Neural cell (in vitro differentiated cells): ENCODE measurements around the gene RIN3. TPM values are rescaled to one million over a fixed set of nuclear protein-coding genes. Genes with fewer than 3 reads are reported as not detected.
A peak's percentile ranks its signal among the peaks of the same experiment; 100 is the strongest.
"Not testable (repeated sequence)": the region's sequence is repeated elsewhere in the genome, so short reads cannot be mapped to it uniquely, and the experiment has no call there.

ENCODE experiments used
- H2AFZ ChIP-seq: fragments of 200-600, 300-800 bp; sonication (generic), shearing (Covaris generic); 2 replicates; pipeline ENCODE4 v1.6.0; 2014; ENCODE audit warnings: low read depth, mild to moderate bottlenecking, antibody characterized with exemption, low read length, moderate library complexity
- H3F3A ChIP-seq: fragments of 200-600 bp; shearing (Covaris generic); 2 replicates; pipeline ENCODE4 v1.6.1; 2016; ENCODE audit warnings: mild to moderate bottlenecking, moderate library complexity, mixed read lengths, antibody characterized with exemption, low read length; ENCODE audit not compliant: insufficient read depth, poor library complexity, severe bottlenecking
- H3K27ac ChIP-seq: fragments of 200-600, 300-800 bp; sonication (generic), shearing (Covaris generic); 2 replicates; pipeline ENCODE4 v1.5.1; 2014; ENCODE audit warnings: mild to moderate bottlenecking, low read length, moderate library complexity
- H3K27me3 ChIP-seq: fragments of 300-800, 200-600 bp; sonication (generic), shearing (Covaris generic); 2 replicates; pipeline ENCODE4 v1.6.0; 2014; ENCODE audit warnings: mild to moderate bottlenecking, low read depth, low read length, moderate library complexity; ENCODE audit not compliant: insufficient read depth
- H3K36me3 ChIP-seq: fragments of 300-800, 200-600 bp; sonication (generic), shearing (Covaris generic); 2 replicates; pipeline ENCODE4 v1.5.1; 2014; ENCODE audit warnings: mild to moderate bottlenecking, antibody characterized with exemption, low read length, moderate library complexity; ENCODE audit not compliant: insufficient read depth
- H3K4me2 ChIP-seq: fragments of 300-800, 200-600 bp; sonication (generic), shearing (Covaris generic); 2 replicates; pipeline ENCODE4 v1.6.0; 2014; ENCODE audit warnings: mild to moderate bottlenecking, low read length
- H3K4me3 ChIP-seq: fragments of 300-800, 200-600 bp; sonication (generic), shearing (Covaris generic); 2 replicates; pipeline ENCODE4 v1.5.1; 2014; ENCODE audit warnings: mild to moderate bottlenecking, low read length, moderate library complexity
- H3K79me2 ChIP-seq: fragments of 200-600 bp; shearing (Covaris generic); replicated peaks from 2 replicates; pipeline ENCODE4 v1.6.0; 2014; ENCODE audit warnings: mild to moderate bottlenecking, low read length, moderate library complexity; ENCODE audit not compliant: insufficient read depth
- H3K9ac ChIP-seq: fragments of 300-800, 200-600 bp; sonication (generic), shearing (Covaris generic); 2 replicates; pipeline ENCODE4 v1.6.1; 2016; ENCODE audit warnings: mild to moderate bottlenecking, low read length, mixed read lengths
- H3K9me2 ChIP-seq: fragments of 200-600 bp; shearing (Covaris generic); 2 replicates; pipeline ENCODE4 v1.6.1; 2016; ENCODE audit warnings: mild to moderate bottlenecking, low read length, mixed read lengths; ENCODE audit not compliant: insufficient read depth
- H3K9me3 ChIP-seq: fragments of 200-600, 300-800 bp; sonication (generic), shearing (Covaris generic); 2 replicates; pipeline ENCODE4 v1.6.1; 2016; ENCODE audit warnings: mild to moderate bottlenecking, mixed run types, low read length, moderate library complexity, mixed read lengths
- H4K20me1 ChIP-seq: fragments of 200-600 bp; shearing (Covaris generic); 2 replicates; pipeline ENCODE4 v1.6.1; 2016; ENCODE audit warnings: mild to moderate bottlenecking, mixed run types; ENCODE audit not compliant: insufficient read depth
- EP300 ChIP-seq: fragments of 450-650 bp; conservative IDR thresholded peaks from 2 replicates; pipeline ENCODE4 v1.6.1; 2014; ENCODE audit warnings: antibody characterized with exemption, mild to moderate bottlenecking, moderate library complexity; ENCODE audit not compliant: poor library complexity, severe bottlenecking
- EZH2 ChIP-seq: fragments of 200-600, 300-800 bp; shearing (Covaris generic), sonication (generic); IDR thresholded peaks from 2 replicates; pipeline ENCODE4 v1.6.1; 2014; ENCODE audit warnings: antibody characterized with exemption, low read length, borderline replicate concordance, mild to moderate bottlenecking; ENCODE audit not compliant: insufficient read depth, poor library complexity, severe bottlenecking
- MXI1 ChIP-seq: fragments of 450-650 bp; conservative IDR thresholded peaks from 2 replicates; pipeline ENCODE4 v1.6.1; 2014; ENCODE audit warnings: antibody characterized with exemption, mild to moderate bottlenecking; ENCODE audit not compliant: poor library complexity, severe bottlenecking
- POLR2AphosphoS5 ChIP-seq: IDR thresholded peaks from 2 replicates; pipeline ENCODE4 v1.6.1; 2012
- RAD21 ChIP-seq: fragments of 450-650 bp; conservative IDR thresholded peaks from 2 replicates; pipeline ENCODE4 v1.6.1; 2014; ENCODE audit warnings: antibody characterized with exemption, mild to moderate bottlenecking, moderate library complexity
- SMC3 ChIP-seq: fragments of 450-650 bp; conservative IDR thresholded peaks from 2 replicates; pipeline ENCODE4 v1.6.1; 2014; ENCODE audit warnings: antibody characterized with exemption, mild to moderate bottlenecking, moderate library complexity; ENCODE audit not compliant: poor library complexity
- TAF1 ChIP-seq: IDR thresholded peaks from 2 replicates; pipeline ENCODE4 v1.6.1; 2012; ENCODE audit warnings: low read depth
- polyA plus RNA-seq: library from polyadenylated mRNA; depleted of rRNA; stranded (reverse); fragments of >200 nt; gene quantifications from 2 replicates; pipeline ENCODE4 v1.2.3, GENCODE V29; 2014
- TF ChIP-seq, protein P1 (sequence below): IDR thresholded peaks from 2 replicates; pipeline ENCODE4 v1.6.1; 2012; ENCODE audit warnings: borderline replicate concordance
- TF ChIP-seq, protein P2 (sequence below): fragments of 450-650 bp; IDR thresholded peaks from 2 replicates; pipeline ENCODE4 v1.5.1; 2014; ENCODE audit warnings: antibody characterized with exemption, mild to moderate bottlenecking, moderate library complexity; ENCODE audit not compliant: poor library complexity, severe bottlenecking

RIN3 gene
- polyA plus RNA-seq, 1 donor from 2014 or later = not detected

DNA sequence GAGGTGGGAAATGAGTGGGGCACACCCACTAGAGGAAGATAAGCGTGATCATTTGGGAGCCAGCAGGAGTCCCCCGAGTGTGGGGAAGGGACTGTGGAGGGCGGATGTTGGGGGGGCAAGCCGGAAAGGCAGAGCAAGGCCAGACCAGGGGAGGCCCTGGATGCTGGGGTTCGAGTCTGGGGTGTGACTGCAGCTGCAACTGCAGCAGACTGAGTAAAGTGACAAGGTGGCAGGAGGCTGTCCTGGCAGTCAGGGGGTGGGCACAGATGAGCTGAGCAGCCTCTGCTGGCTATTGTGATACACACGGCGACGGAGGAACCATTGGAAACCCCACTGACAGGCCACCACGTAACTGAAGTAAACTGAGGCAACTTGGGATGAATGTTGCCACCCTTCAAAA, 124.7 kb downstream of the RIN3 start:
- TF ChIP-seq RAD21 = no peak
- TF ChIP-seq EZH2 = no peak
- TF ChIP-seq, protein P1, sequence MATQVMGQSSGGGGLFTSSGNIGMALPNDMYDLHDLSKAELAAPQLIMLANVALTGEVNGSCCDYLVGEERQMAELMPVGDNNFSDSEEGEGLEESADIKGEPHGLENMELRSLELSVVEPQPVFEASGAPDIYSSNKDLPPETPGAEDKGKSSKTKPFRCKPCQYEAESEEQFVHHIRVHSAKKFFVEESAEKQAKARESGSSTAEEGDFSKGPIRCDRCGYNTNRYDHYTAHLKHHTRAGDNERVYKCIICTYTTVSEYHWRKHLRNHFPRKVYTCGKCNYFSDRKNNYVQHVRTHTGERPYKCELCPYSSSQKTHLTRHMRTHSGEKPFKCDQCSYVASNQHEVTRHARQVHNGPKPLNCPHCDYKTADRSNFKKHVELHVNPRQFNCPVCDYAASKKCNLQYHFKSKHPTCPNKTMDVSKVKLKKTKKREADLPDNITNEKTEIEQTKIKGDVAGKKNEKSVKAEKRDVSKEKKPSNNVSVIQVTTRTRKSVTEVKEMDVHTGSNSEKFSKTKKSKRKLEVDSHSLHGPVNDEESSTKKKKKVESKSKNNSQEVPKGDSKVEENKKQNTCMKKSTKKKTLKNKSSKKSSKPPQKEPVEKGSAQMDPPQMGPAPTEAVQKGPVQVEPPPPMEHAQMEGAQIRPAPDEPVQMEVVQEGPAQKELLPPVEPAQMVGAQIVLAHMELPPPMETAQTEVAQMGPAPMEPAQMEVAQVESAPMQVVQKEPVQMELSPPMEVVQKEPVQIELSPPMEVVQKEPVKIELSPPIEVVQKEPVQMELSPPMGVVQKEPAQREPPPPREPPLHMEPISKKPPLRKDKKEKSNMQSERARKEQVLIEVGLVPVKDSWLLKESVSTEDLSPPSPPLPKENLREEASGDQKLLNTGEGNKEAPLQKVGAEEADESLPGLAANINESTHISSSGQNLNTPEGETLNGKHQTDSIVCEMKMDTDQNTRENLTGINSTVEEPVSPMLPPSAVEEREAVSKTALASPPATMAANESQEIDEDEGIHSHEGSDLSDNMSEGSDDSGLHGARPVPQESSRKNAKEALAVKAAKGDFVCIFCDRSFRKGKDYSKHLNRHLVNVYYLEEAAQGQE = no peak
- TF ChIP-seq TAF1 = no peak
- no peak for TF ChIP-seq MXI1
- no peak for TF ChIP-seq SMC3
- no peak for TF ChIP-seq EP300
- TF ChIP-seq POLR2AphosphoS5 = no peak
- TF ChIP-seq, protein P2, sequence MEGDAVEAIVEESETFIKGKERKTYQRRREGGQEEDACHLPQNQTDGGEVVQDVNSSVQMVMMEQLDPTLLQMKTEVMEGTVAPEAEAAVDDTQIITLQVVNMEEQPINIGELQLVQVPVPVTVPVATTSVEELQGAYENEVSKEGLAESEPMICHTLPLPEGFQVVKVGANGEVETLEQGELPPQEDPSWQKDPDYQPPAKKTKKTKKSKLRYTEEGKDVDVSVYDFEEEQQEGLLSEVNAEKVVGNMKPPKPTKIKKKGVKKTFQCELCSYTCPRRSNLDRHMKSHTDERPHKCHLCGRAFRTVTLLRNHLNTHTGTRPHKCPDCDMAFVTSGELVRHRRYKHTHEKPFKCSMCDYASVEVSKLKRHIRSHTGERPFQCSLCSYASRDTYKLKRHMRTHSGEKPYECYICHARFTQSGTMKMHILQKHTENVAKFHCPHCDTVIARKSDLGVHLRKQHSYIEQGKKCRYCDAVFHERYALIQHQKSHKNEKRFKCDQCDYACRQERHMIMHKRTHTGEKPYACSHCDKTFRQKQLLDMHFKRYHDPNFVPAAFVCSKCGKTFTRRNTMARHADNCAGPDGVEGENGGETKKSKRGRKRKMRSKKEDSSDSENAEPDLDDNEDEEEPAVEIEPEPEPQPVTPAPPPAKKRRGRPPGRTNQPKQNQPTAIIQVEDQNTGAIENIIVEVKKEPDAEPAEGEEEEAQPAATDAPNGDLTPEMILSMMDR = no peak
- Histone ChIP-seq H2AFZ (no peak overlapping the region), H3K4me3 (no peak overlapping the region), H3K9ac (no peak overlapping the region), H3K27ac (peak overlapping the region; percentile 70), H3K4me2 (no peak overlapping the region), H3F3A (no peaks in the 10 kb centered on the region), H3K9me3 (no peaks in the 10 kb centered on the region), H3K79me2 (no peaks in the 10 kb centered on the region), H3K9me2 (no peaks in the 10 kb centered on the region), H4K20me1 (no peaks in the 10 kb centered on the region), H3K27me3 (no peaks in the 10 kb centered on the region), H3K36me3 (no peaks in the 10 kb centered on the region)

DNA sequence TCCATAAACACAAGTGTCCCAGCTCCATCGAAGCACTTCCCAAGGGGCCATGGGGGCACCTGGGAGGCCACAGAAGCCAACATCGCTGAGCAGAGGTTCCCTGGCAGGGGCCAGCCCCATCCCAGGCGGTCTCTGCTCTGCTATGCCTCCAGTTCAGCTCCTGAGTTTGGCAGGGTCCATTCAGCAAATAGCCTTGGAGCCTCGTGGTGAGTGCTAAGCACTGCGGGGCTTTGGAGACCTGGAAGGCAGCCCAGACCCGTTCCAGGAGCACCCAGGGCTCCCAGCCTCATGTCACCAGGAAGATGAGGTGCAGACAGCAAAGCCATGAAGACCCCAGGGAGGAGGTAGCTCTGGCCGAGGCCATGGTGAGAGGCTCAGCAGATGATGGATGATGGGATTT, 125.3 kb downstream of the RIN3 start:
- Histone ChIP-seq H2AFZ (no peak overlapping the region), H4K20me1 (no peaks in the 10 kb centered on the region), H3K4me3 (no peak overlapping the region), H3K79me2 (no peaks in the 10 kb centered on the region), H3K27ac (peak overlapping the region; percentile 70), H3K9me2 (no peaks in the 10 kb centered on the region), H3K9ac (peak overlapping the region; percentile 4), H3K27me3 (no peaks in the 10 kb centered on the region), H3F3A (no peaks in the 10 kb centered on the region), H3K9me3 (no peaks in the 10 kb centered on the region), H3K4me2 (no peak overlapping the region), H3K36me3 (no peaks in the 10 kb centered on the region)
- TF ChIP-seq, protein P2 = no peak
- TF ChIP-seq MXI1 (no peak), SMC3 (no peak), RAD21 (no peak), TAF1 (no peak), EZH2 (no peak), EP300 (no peak), POLR2AphosphoS5 (no peak)
- TF ChIP-seq, protein P1 = no peak

DNA sequence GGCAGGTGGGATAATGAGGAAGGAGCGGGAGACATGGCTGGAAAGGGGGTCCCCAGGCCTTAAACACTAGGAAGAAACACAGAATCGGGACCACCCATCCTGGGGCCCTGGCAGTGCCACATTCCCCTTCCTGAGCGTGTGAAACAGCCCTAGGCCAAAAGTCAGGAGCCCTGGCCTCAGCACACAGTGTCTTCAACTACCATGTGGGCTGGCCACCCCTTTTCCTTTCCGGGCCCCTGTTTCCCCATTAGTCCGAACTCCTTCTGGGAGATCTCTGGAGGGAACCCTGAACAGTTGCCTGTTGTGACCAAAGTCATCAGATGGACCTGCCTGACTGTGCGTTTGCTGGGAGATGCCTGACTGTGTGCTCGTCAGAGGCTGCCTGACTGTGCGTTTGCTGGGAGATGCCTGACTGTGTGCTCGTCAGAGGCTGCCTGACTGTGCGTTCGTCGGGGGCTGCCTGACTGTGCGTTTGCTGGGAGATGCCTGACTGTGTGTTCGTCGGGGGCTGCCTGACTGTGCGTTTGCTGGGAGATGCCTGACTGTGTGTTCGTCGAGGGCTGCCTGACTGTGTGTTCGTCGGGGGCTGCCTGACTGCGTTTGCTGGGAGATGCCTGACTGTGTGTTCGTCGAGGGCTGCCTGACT, 126.0 kb downstream of the RIN3 start:
- not testable (repeated sequence) for H3K4me2 ChIP-seq

More for the DNA sequence above, 126.0 kb downstream of the RIN3 start:
- H3K27ac ChIP-seq = peak overlapping the region; percentile 70
- H2AFZ ChIP-seq, H3K27me3 ChIP-seq, H3K9me3 ChIP-seq, H4K20me1 ChIP-seq, H3F3A ChIP-seq, H3K9ac ChIP-seq, H3K9me2 ChIP-seq, H3K4me3 ChIP-seq, H3K79me2 ChIP-seq, H3K36me3 ChIP-seq: not testable (repeated sequence)
